Measurements from ENCODE around the gene STXBP6.

The STXBP6 gene

GRCh38 chr14:24881116-24881893 is 168.6 kb downstream of the STXBP6 start:
- no peak for TF ChIP-seq EGR1 (IDR thresholded peaks at IDR 0.05)
- TF ChIP-seq YY1 (IDR thresholded peaks at IDR 0.05; ENCODE audit: low read depth): no peak
- no peak for TF ChIP-seq TEAD4 (IDR thresholded peaks at IDR 0.05)
- TF ChIP-seq TCF12 (IDR thresholded peaks at IDR 0.05; ENCODE audit: low read depth): no peak
- TF ChIP-seq CEBPB (IDR thresholded peaks at IDR 0.05): no peak
- no peak for TF ChIP-seq USF1 (IDR thresholded peaks at IDR 0.05)
- TF ChIP-seq NFIC (IDR thresholded peaks at IDR 0.05): no peak
- no peak for TF ChIP-seq MAX (IDR thresholded peaks at IDR 0.05)
- TF ChIP-seq TAF1 (IDR thresholded peaks at IDR 0.05; ENCODE audit: low read depth): no peak
- TF ChIP-seq RAD21 (IDR thresholded peaks at IDR 0.05; ENCODE audit: low read depth): no peak
- no peak for TF ChIP-seq EP300 (IDR thresholded peaks at IDR 0.05; ENCODE audit: borderline replicate concordance)
- no peak for TF ChIP-seq REST (IDR thresholded peaks at IDR 0.05; ENCODE audit: low read depth)
- no peak for TF ChIP-seq ZBTB7A (IDR thresholded peaks at IDR 0.05; ENCODE audit: low read depth)
- TF ChIP-seq CREB1 (IDR thresholded peaks at IDR 0.05; ENCODE audit: low read depth): no peak
- TF ChIP-seq FOXM1 (IDR thresholded peaks at IDR 0.05; ENCODE audit: borderline replicate concordance, low read depth): no peak

- no peak for TF ChIP-seq REST (IDR thresholded peaks at IDR 0.05; ENCODE audit: low read depth)
- no peak for TF ChIP-seq TEAD4 (IDR thresholded peaks at IDR 0.05)
- TF ChIP-seq CEBPB (IDR thresholded peaks at IDR 0.05): no peak
- no peak for TF ChIP-seq ZBTB7A (IDR thresholded peaks at IDR 0.05; ENCODE audit: low read depth)
- no peak for TF ChIP-seq TCF12 (IDR thresholded peaks at IDR 0.05; ENCODE audit: low read depth)
- TF ChIP-seq EGR1 (IDR thresholded peaks at IDR 0.05): no peak
- TF ChIP-seq YY1 (IDR thresholded peaks at IDR 0.05; ENCODE audit: low read depth): no peak
- no peak for TF ChIP-seq NFIC (IDR thresholded peaks at IDR 0.05)
- no peak for TF ChIP-seq RAD21 (IDR thresholded peaks at IDR 0.05; ENCODE audit: low read depth)
- no peak for TF ChIP-seq EP300 (IDR thresholded peaks at IDR 0.05; ENCODE audit: borderline replicate concordance)
- TF ChIP-seq MAX (IDR thresholded peaks at IDR 0.05): no peak
- TF ChIP-seq USF1 (IDR thresholded peaks at IDR 0.05): no peak
- TF ChIP-seq FOXM1 (IDR thresholded peaks at IDR 0.05; ENCODE audit: borderline replicate concordance, low read depth): no peak
- TF ChIP-seq CREB1 (IDR thresholded peaks at IDR 0.05; ENCODE audit: low read depth): no peak
- TF ChIP-seq TAF1 (IDR thresholded peaks at IDR 0.05; ENCODE audit: low read depth): no peak
Observed at GRCh38 chr14:24880689-24881088, 169.3 kb downstream of the STXBP6 start.

GRCh38 chr14:24879661-24880386 is 170.1 kb downstream of the STXBP6 start:
- TF ChIP-seq USF1 (IDR thresholded peaks at IDR 0.05): no peak
- TF ChIP-seq FOXM1 (IDR thresholded peaks at IDR 0.05; ENCODE audit: borderline replicate concordance, low read depth): no peak
- no peak for TF ChIP-seq CEBPB (IDR thresholded peaks at IDR 0.05)
- TF ChIP-seq YY1 (IDR thresholded peaks at IDR 0.05; ENCODE audit: low read depth): no peak
- no peak for TF ChIP-seq TCF12 (IDR thresholded peaks at IDR 0.05; ENCODE audit: low read depth)
- no peak for TF ChIP-seq CREB1 (IDR thresholded peaks at IDR 0.05; ENCODE audit: low read depth)
- no peak for TF ChIP-seq RAD21 (IDR thresholded peaks at IDR 0.05; ENCODE audit: low read depth)
- no peak for TF ChIP-seq TEAD4 (IDR thresholded peaks at IDR 0.05)
- no peak for TF ChIP-seq EP300 (IDR thresholded peaks at IDR 0.05; ENCODE audit: borderline replicate concordance)
- TF ChIP-seq TAF1 (IDR thresholded peaks at IDR 0.05; ENCODE audit: low read depth): no peak
- TF ChIP-seq ZBTB7A (IDR thresholded peaks at IDR 0.05; ENCODE audit: low read depth): no peak
- no peak for TF ChIP-seq REST (IDR thresholded peaks at IDR 0.05; ENCODE audit: low read depth)
- TF ChIP-seq NFIC (IDR thresholded peaks at IDR 0.05): no peak
- no peak for TF ChIP-seq EGR1 (IDR thresholded peaks at IDR 0.05)
- no peak for TF ChIP-seq MAX (IDR thresholded peaks at IDR 0.05)

Data from Ishikawa (cell line).